Cardiac fibroblast (primary cell): ENCODE data around the gene BTN2A1.
"Not testable (repeated sequence)": the region's sequence is repeated elsewhere in the genome, so short reads cannot be mapped to it uniquely, and the experiment has no call there.

ENCODE experiments used
- DNase-seq, 2 donors: peaks; one replicate each; pipeline versions ENCODE4 v3.0.0 to v3.0.0-alpha.2; 2010; ENCODE audit warnings: low read depth in 2 of 2
- H3K4me3 ChIP-seq, 2 donors: replicated peaks in 1 of 2; 1 replicate in 1 of 2; 2 replicates in 1 of 2; pipeline ENCODE4 v1.5.1; 2011; ENCODE audit warnings: low read depth in 2 of 2, low read length in 2 of 2, mild to moderate bottlenecking in 2 of 2, moderate library complexity in 1 of 2
- TF ChIP-seq, protein P1 (sequence below): IDR thresholded peaks from one replicate; pipeline ENCODE4 v1.5.1; 2011; ENCODE audit warnings: low read depth, mild to moderate bottlenecking, low read length, inconsistent platforms

BTN2A1 gene

DNA sequence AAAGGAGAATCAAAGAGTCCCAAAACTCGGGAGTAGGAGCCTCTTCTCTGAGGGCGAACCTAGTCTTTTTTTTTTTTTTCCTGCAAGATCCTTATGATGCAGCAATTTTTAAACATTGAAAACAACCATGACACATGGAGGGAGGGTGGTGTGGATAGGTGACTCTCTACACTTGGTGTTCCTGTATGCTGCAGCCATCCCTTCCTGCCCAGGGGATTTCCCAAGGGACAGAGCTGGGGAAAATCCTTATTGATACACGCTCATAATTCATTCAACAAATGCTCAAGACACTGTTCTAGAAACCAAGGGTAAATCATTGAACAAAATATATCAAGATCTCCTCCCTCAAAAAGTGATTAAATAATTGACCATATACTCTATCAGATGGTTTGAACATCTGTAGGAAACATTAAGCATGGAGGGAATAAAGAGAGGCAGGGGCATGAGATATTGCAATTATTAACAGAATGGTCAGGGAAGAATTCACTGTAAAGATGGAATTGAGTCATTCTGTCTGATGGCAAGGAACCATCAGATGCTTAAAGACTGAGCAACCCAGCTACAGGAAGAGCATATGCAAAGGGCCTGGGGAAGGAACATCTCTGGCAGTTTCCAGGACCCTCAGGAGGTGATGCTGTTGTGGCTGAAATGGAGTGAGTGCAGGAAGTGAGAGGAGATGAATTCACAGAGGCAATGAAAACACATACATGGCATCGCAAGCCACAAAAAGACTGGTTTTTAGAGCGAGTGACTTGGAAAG is 30.9 kb upstream of the BTN2A1 start:
- TF ChIP-seq, protein P1, sequence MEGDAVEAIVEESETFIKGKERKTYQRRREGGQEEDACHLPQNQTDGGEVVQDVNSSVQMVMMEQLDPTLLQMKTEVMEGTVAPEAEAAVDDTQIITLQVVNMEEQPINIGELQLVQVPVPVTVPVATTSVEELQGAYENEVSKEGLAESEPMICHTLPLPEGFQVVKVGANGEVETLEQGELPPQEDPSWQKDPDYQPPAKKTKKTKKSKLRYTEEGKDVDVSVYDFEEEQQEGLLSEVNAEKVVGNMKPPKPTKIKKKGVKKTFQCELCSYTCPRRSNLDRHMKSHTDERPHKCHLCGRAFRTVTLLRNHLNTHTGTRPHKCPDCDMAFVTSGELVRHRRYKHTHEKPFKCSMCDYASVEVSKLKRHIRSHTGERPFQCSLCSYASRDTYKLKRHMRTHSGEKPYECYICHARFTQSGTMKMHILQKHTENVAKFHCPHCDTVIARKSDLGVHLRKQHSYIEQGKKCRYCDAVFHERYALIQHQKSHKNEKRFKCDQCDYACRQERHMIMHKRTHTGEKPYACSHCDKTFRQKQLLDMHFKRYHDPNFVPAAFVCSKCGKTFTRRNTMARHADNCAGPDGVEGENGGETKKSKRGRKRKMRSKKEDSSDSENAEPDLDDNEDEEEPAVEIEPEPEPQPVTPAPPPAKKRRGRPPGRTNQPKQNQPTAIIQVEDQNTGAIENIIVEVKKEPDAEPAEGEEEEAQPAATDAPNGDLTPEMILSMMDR, result no peak
- H3K4me3 ChIP-seq, result no peak overlapping the region
- no peak for DNase-seq

DNA sequence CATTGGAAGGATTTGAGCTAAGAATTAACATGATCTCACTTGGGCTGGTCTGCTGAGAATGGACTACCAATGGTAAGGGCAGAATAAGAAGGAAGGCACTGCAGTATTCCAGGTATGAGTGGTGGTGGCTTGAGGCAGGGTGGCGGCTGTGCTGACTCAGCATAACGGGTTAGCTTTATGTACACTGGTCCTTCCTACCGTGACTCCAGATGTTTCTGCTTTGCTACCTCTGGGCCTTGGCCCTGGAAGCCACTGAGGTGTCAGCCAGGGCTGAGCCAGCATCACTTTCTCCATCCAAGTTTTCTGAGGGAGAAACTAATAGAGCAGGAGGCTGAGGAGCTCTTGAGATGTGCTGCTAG is 30.3 kb upstream of the BTN2A1 start:
- H3K4me3 ChIP-seq, result no peak overlapping the region
- TF ChIP-seq, protein P1, result no peak
- no peak for DNase-seq

DNA sequence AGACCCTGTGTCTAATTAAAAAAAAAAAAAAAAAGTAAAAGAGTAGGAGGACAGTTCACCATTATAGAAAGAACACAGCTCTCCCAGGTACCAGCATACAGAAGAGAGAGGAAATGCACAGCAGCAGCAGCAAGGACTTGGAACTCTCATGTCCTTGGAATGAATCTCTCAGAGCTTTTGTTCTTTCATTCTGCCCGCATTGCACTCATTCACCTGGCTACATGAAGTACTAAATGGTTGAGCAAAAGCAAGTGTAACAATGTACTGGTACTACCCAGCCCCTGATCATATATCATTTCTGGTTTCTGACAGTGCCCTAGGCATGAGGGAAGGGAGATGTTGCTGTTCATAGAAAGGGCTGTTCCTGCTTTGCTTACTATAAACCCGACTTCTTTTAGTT is 29.5 kb upstream of the BTN2A1 start:
- no peak for DNase-seq
- TF ChIP-seq, protein P1, result no peak
- no peak overlapping the region for H3K4me3 ChIP-seq

DNA sequence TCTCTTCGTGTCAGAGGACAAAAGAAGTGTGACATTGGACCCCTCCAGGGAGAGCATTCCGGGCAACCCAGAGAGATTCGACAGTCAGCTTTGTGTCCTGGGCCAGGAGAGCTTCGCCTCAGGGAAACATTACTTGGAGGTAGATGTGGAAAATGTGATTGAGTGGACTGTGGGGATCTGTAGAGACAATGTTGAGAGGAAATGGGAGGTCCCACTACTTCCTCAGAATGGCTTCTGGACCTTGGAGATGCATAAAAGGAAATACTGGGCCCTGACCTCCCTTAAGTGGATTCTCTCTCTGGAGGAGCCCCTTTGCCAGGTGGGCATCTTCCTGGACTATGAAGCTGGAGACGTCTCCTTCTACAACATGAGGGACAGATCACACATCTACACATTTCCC is 27.0 kb upstream of the BTN2A1 start:
- no peak for DNase-seq
- no peak overlapping the region for H3K4me3 ChIP-seq
- TF ChIP-seq, protein P1, result no peak

DNA sequence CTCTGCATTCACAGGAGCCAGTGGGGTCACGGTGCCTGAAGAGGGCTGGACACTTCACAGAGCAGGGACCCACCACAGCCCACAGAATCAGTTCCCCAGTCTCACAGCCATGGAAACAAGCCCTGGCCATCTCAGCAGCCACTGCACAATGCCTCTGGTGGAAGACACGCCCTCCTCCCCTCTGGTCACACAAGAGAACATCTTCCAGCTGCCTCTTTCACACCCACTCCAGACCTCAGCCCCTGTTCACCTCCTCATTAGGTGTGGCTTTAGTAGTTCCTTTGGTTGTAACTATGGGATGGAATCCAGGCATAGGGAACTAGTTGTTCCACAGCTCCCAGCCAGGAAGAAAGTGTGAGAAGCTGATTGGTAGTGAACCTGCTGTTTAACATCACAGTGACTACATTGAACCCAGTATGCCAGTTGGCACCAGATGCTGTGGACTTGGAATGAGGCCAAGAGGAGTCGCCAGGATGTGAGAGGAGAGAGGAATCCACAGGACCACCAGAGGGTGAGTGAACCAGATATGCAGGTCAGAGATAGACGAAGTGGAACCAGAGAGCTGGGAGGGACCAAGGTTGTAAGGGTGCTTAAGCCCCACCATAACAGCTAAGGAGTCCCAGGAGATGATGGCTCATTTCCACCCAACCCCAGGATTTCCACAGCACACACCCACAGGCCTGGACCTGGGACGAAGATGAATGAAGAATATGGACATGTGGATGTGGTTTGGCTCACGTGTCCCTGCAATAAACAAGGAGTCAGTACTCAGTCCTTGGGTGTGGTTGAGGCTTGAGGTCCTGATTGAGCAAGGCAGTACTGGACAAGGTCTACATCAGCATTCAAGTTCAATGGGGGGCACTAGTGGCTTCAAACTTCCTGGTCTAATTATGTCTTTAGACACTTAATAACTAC is 26.2 kb upstream of the BTN2A1 start:
- no peak overlapping the region for H3K4me3 ChIP-seq
- DNase-seq, result peak; percentile 38 to 91
- TF ChIP-seq, protein P1, result no peak

DNA sequence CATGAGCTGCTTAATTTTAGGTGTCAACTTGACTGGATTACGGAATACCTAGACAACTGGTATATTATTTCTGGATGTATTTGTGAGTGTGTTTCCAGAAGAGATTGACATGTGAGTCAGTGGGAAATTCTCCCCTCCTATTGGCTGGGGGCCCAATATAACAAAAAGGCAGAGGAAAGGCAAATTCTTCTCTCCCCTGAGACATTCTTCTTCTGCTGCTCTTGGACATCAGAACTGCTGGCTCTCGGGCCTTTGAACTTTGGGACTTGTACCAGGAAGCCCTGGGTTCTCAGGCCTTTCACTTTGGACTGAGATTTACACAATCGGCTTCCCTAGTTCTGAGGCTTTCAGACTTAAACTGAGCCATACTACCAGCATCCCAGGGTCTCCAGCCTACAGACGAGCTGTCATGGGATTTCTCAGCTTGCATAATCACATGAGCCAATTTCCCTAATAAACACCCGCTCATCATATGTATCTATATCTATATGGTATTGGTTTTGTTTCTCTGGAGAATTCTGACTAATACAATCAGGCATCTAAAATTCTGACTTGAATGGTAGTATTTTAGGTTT is 25.0 kb upstream of the BTN2A1 start:
- DNase-seq, result peak; percentile 62 to 91
- TF ChIP-seq, protein P1, result no peak
- no peak overlapping the region for H3K4me3 ChIP-seq

DNA sequence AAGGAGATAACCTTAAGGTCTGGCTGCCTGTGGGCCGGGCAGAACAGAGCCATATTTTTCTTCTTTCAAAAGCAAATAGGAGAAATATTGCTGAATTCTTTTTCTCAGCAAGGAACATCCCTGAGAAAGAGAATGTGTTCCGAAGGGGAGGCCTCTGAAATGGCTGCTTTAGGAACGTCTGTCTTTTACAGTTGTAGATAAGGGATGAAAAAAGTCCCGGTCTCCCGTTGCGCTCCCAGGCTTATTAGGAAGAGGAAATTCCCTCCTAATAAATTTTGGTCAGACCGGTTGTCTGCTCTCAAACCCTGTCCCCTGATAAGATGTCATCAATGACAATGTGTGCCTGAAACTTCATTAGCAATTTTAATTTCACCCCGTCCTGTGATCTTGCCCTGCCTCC is 24.1 kb upstream of the BTN2A1 start:
- not testable (repeated sequence) for H3K4me3 ChIP-seq

More for the DNA sequence above, 24.1 kb upstream of the BTN2A1 start:
- DNase-seq, result not testable (repeated sequence)
